Loucy (cell line): ENCODE results near the gene BOC.

Experiments
- H2AFZ ChIP-seq: fragments of 200-600 bp; sonication (generic); 2 replicates; pipeline ENCODE4 v1.6.0; 2016; ENCODE audit warnings: antibody characterized with exemption, mild to moderate bottlenecking, low read length, moderate library complexity
- H3F3A ChIP-seq: fragments of 200-600 bp; 2 replicates; pipeline ENCODE4 v1.6.0; 2016; ENCODE audit warnings: antibody characterized with exemption, low read depth, mild to moderate bottlenecking
- H3K27me3 ChIP-seq: fragments of 200-600 bp; sonication (generic); 2 replicates; pipeline ENCODE4 v1.6.1; 2014; ENCODE audit warnings: low read length, mild to moderate bottlenecking; ENCODE audit not compliant: insufficient read depth, poor library complexity, severe bottlenecking
- H3K36me3 ChIP-seq: fragments of 200-600 bp; sonication (generic); 2 replicates; pipeline ENCODE4 v1.6.1; 2016; ENCODE audit warnings: low read length; ENCODE audit not compliant: insufficient read depth
- H3K4me1 ChIP-seq: fragments of 200-600 bp; sonication (generic); 2 replicates; pipeline ENCODE4 v1.5.1; 2014; ENCODE audit warnings: low read length, mild to moderate bottlenecking; ENCODE audit not compliant: insufficient read depth, poor library complexity, severe bottlenecking
- H3K4me2 ChIP-seq: fragments of 200-600 bp; sonication (generic); 2 replicates; pipeline ENCODE4 v1.6.0; 2014; ENCODE audit warnings: antibody characterized with exemption, low read length, low read depth, mild to moderate bottlenecking; ENCODE audit not compliant: poor library complexity, severe bottlenecking
- H3K4me3 ChIP-seq: fragments of 200-600 bp; sonication (generic); 2 replicates; pipeline ENCODE4 v1.5.1; 2014; ENCODE audit warnings: low read length, mild to moderate bottlenecking, mixed read lengths; ENCODE audit not compliant: poor library complexity, severe bottlenecking
- H3K79me2 ChIP-seq: fragments of 200-600 bp; sonication (generic); 2 replicates; pipeline ENCODE4 v1.6.1; 2014; ENCODE audit warnings: low read length; ENCODE audit not compliant: insufficient read depth
- H3K9ac ChIP-seq: fragments of 200-600 bp; sonication (generic); 2 replicates; pipeline ENCODE4 v1.6.0; 2014; ENCODE audit warnings: mild to moderate bottlenecking, low read depth, low read length, moderate library complexity; ENCODE audit not compliant: poor library complexity, severe bottlenecking
- H3K9me2 ChIP-seq: fragments of 200-600 bp; sonication (generic); replicated peaks from 2 replicates; pipeline ENCODE4 v1.6.1; 2016; ENCODE audit warnings: low read depth, low read length, mixed read lengths
- H3K9me3 ChIP-seq: fragments of 200-600 bp; sonication (generic); 2 replicates; pipeline ENCODE4 v1.6.1; 2014; ENCODE audit warnings: mild to moderate bottlenecking, antibody characterized with exemption, low read length, low read depth; ENCODE audit not compliant: insufficient read depth
- H4K20me1 ChIP-seq: fragments of 200-600 bp; sonication (generic); 2 replicates; pipeline ENCODE4 v1.6.0; 2014; ENCODE audit warnings: antibody characterized with exemption, low read length, mild to moderate bottlenecking; ENCODE audit not compliant: insufficient read depth, poor library complexity, severe bottlenecking
- EZH2phosphoT487 ChIP-seq: fragments of 200-600 bp; IDR thresholded peaks from 2 replicates; pipeline ENCODE4 v1.6.1; 2018; ENCODE audit warnings: antibody characterized with exemption, mild to moderate bottlenecking, moderate library complexity, borderline replicate concordance
- TF ChIP-seq, protein P1 (sequence below): fragments of 200-600 bp; sonication (generic); conservative IDR thresholded peaks from 2 replicates; pipeline ENCODE4 v1.5.1; 2014; ENCODE audit warnings: mild to moderate bottlenecking, antibody characterized with exemption, low read length

The BOC gene

DNA sequence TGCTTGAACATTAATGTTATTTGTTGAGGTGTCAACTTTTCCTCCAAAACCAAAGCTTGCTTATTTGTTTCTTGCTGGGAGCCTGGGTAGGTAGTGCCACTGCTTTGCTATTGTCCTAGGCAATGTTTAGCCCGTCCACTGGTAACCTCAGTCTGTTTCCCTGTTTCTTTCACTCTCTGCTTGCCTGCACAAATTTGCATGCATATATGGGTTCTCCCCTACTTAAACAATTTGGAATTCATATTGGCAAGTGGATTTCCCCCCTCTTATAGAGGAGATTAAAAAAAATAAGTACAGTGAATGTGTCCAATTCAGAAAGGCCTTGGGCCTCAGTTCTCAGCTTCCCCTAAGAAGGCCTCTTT lies 45.0 kb upstream of the BOC start:
- no peak overlapping the region for H2AFZ ChIP-seq
- H3K36me3 ChIP-seq, result no peaks in the 10 kb centered on the region
- no peaks in the 10 kb centered on the region for H3K9me2 ChIP-seq
- no peaks in the 10 kb centered on the region for H3K9me3 ChIP-seq
- no peak overlapping the region for H3K4me3 ChIP-seq
- no peaks in the 10 kb centered on the region for H3F3A ChIP-seq
- no peak overlapping the region for H3K9ac ChIP-seq
- H3K27me3 ChIP-seq, result no peaks in the 10 kb centered on the region
- H3K4me1 ChIP-seq, result no peaks in the 10 kb centered on the region
- no peak for TF ChIP-seq EZH2phosphoT487
- TF ChIP-seq, protein P1, sequence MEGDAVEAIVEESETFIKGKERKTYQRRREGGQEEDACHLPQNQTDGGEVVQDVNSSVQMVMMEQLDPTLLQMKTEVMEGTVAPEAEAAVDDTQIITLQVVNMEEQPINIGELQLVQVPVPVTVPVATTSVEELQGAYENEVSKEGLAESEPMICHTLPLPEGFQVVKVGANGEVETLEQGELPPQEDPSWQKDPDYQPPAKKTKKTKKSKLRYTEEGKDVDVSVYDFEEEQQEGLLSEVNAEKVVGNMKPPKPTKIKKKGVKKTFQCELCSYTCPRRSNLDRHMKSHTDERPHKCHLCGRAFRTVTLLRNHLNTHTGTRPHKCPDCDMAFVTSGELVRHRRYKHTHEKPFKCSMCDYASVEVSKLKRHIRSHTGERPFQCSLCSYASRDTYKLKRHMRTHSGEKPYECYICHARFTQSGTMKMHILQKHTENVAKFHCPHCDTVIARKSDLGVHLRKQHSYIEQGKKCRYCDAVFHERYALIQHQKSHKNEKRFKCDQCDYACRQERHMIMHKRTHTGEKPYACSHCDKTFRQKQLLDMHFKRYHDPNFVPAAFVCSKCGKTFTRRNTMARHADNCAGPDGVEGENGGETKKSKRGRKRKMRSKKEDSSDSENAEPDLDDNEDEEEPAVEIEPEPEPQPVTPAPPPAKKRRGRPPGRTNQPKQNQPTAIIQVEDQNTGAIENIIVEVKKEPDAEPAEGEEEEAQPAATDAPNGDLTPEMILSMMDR, result no peak
- no peaks in the 10 kb centered on the region for H3K79me2 ChIP-seq
- no peaks in the 10 kb centered on the region for H4K20me1 ChIP-seq
- H3K4me2 ChIP-seq, result no peak overlapping the region

DNA sequence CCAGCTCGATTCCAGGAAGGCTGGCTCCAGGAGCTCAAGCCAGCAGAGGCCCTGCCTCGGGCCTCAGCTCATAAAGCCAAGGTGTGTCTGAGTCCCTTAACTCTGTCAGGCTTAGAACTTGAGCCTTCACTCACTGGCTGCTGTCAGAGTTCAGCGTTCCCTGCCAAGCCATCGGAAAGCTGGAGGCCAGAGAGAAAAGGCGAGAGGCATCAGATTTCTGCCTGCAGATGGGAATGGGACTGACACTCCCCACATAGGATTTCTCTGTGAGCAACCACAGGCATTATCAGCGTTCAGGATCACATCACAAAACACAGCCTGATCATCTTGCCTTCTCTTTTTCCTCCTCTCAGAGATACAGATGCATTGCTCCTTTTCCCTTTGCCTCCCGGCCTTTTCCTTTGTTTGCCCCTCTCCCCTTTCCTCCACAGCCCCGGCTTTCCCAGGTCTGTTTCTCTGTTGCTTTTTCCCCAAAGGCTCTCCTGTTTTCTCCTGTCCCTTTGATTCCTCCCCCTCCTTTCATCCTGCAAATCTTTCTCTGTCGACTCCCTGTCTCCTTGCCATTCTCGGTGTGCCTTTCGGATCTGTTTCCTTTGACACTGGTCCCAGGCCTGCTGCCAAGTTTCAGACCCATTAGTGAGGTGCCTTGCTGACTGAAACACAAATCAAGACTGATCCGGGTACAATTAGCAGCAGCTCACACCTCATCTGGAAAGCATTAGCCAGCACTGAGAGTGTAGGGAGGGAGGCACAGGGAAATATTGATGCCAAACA lies 44.5 kb upstream of the BOC start:
- H3K9me3 ChIP-seq, result no peaks in the 10 kb centered on the region
- no peaks in the 10 kb centered on the region for H3K4me1 ChIP-seq
- no peaks in the 10 kb centered on the region for H3K9me2 ChIP-seq
- TF ChIP-seq EZH2phosphoT487, result no peak
- TF ChIP-seq, protein P1, result no peak
- no peak overlapping the region for H3K4me3 ChIP-seq
- H3K36me3 ChIP-seq, result no peaks in the 10 kb centered on the region
- no peaks in the 10 kb centered on the region for H3K79me2 ChIP-seq
- no peaks in the 10 kb centered on the region for H3F3A ChIP-seq
- no peaks in the 10 kb centered on the region for H4K20me1 ChIP-seq
- H3K4me2 ChIP-seq, result no peak overlapping the region
- no peak overlapping the region for H3K9ac ChIP-seq
- H2AFZ ChIP-seq, result no peak overlapping the region
- no peaks in the 10 kb centered on the region for H3K27me3 ChIP-seq

DNA sequence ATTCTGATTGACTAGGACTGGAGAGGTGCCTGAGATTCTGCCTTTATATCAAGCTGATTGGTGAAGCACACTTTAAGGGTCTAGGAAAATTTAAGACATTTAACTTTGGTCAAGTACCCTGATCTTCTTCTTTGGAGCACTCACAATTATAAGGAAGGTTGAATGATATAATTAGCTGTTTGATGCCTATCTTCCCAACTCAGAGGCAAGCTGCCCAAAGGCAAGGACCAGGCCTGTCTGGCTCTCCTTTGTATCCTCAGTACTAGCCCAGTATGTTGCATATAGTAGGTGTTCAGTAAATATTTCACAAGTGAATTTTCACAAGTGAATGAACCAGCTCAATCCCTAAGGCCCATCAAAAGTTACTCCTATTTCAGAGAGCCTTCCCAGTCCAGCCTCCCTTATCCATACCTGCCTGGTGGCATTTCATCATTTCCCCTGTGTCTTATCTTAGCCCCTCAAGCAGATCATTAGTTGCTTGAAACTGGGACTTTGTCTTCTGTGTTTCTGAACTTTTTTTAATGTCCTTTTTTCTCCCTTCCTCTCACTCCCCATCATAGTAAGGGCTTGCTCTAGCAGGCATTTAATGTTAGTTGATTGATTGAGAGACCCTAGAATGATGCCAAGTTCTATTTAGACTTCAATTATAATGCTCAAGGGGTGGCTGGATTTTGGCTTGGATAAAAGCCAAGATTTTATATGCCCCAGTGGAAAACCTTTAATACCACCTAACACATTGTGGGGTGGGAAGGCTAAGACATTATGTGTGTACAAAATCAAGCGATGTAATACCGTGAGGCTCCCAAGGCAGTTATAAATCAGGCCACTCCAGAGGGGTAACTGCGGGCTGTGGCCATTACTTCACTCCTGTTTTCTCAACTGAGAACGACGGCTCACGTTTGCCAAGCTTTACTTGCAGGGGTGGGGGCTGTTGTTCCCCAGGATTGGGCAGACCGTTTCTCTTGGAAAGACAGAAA lies 43.2 kb upstream of the BOC start:
- Histone ChIP-seq H3K9me3 (no peaks in the 10 kb centered on the region), H3K36me3 (no peaks in the 10 kb centered on the region)
- TF ChIP-seq, protein P1, result no peak

More for the DNA sequence above, 43.2 kb upstream of the BOC start:
- Histone ChIP-seq H3K4me3 (no peak overlapping the region), H2AFZ (no peak overlapping the region), H3K9ac (no peak overlapping the region), H3K27me3 (no peaks in the 10 kb centered on the region), H3K4me1 (no peaks in the 10 kb centered on the region), H4K20me1 (no peaks in the 10 kb centered on the region), H3F3A (no peaks in the 10 kb centered on the region), H3K9me2 (no peaks in the 10 kb centered on the region), H3K79me2 (no peaks in the 10 kb centered on the region), H3K4me2 (no peak overlapping the region)
